SK-N-SH (cell line): Measurements from ENCODE around the gene SLFNL1.

Experiments used
- EP300 ChIP-seq, 2 experiments: IDR thresholded peaks; 2 replicates each; pipeline versions ENCODE4 v1.4.0 to v1.6.1; 2012; ENCODE audit warnings: borderline replicate concordance in 1 of 2, low read depth in 1 of 2, low read length in 1 of 2
- NRF1 ChIP-seq: IDR thresholded peaks from 2 replicates; pipeline ENCODE4 v1.6.1; 2012; ENCODE audit warnings: low read depth, mild to moderate bottlenecking, low read length
- PBX3 ChIP-seq: IDR thresholded peaks from 2 replicates; pipeline ENCODE4; 2012
- POLR2AphosphoS5 ChIP-seq: IDR thresholded peaks from 2 replicates; pipeline ENCODE4 v1.6.1; 2012; ENCODE audit warnings: low read depth, low read length
- RAD21 ChIP-seq: IDR thresholded peaks from 2 replicates; pipeline ENCODE4 v1.6.1; 2012; ENCODE audit warnings: mild to moderate bottlenecking, low read length
- RXRA ChIP-seq: IDR thresholded peaks from 2 replicates; pipeline ENCODE4 v1.4.0; 2012; ENCODE audit warnings: low read depth, mild to moderate bottlenecking, borderline replicate concordance
- ZBTB33 ChIP-seq: IDR thresholded peaks from 2 replicates; pipeline ENCODE4 v1.4.0; 2012; ENCODE audit warnings: low read depth, borderline replicate concordance
- TF ChIP-seq, protein P1 (sequence below): fragments of 200-600 bp; sonication (generic); IDR thresholded peaks from 2 replicates; pipeline ENCODE4 v1.6.1; 2017; ENCODE audit warnings: antibody characterized with exemption, mild to moderate bottlenecking, moderate library complexity

DNA sequence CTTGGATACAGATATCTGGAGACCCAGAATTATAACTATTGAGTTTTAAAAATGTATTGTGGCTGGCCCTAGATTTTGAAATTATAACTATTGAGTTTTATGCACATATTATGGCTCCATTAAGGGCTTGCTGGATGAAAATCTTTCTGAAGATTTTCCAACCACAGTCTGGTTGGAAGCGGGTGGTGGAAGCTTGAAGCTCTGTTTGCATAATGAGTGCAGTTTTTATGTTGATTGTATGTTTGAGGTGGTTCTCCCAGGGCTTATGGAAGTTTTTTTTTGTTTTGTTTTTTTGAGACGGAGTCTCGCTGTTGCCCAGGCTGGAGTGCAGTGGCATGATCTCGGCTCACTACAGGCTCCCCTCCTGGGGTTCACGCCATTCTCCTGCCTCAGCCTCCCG is 52.1 kb downstream of the SLFNL1 start:
- TF ChIP-seq RXRA: no peak
- no peak for TF ChIP-seq PBX3
- no peak for TF ChIP-seq RAD21
- no peak for TF ChIP-seq EP300 (IDR thresholded peaks at IDR 0.05; ENCODE audit: borderline replicate concordance in 1 of 2, low read depth in 1 of 2, low read length in 1 of 2)
- TF ChIP-seq, protein P1, sequence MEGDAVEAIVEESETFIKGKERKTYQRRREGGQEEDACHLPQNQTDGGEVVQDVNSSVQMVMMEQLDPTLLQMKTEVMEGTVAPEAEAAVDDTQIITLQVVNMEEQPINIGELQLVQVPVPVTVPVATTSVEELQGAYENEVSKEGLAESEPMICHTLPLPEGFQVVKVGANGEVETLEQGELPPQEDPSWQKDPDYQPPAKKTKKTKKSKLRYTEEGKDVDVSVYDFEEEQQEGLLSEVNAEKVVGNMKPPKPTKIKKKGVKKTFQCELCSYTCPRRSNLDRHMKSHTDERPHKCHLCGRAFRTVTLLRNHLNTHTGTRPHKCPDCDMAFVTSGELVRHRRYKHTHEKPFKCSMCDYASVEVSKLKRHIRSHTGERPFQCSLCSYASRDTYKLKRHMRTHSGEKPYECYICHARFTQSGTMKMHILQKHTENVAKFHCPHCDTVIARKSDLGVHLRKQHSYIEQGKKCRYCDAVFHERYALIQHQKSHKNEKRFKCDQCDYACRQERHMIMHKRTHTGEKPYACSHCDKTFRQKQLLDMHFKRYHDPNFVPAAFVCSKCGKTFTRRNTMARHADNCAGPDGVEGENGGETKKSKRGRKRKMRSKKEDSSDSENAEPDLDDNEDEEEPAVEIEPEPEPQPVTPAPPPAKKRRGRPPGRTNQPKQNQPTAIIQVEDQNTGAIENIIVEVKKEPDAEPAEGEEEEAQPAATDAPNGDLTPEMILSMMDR: no peak
- no peak for TF ChIP-seq NRF1
- TF ChIP-seq POLR2AphosphoS5: no peak
- TF ChIP-seq ZBTB33: no peak
